Spleen (tissue), 13 donors: Measurements from ENCODE around the gene RAB33B. TPM values are rescaled to one million over a fixed set of nuclear protein-coding genes. Genes with fewer than 3 reads are reported as not detected.
"Not testable (repeated sequence)": the region's sequence is repeated elsewhere in the genome, so short reads cannot be mapped to it uniquely, and the experiment has no call there.

Experiments
- DNase-seq: peaks from one replicate; pipeline ENCODE4 v3.0.0-alpha.2; 2020
- H3K27ac ChIP-seq, 8 donors: fragments of 200-600 bp; sonication (generic) in 7 of 8; 1 replicate in 4 of 8; 2 replicates in 4 of 8; pipeline versions ENCODE4 v1.5.0 to v1.8.0; 2016 to 2021; ENCODE audit warnings: inconsistent platforms in 4 of 8, mild to moderate bottlenecking in 4 of 8, moderate library complexity in 1 of 8
- H3K27me3 ChIP-seq, 7 donors: fragments of 200-600 bp; sonication (generic) in 6 of 7; replicated peaks in 1 of 7; 1 replicate in 4 of 7; 2 replicates in 3 of 7; pipeline versions ENCODE4 v1.5.0 to v1.8.0; 2016 to 2021; ENCODE audit warnings: inconsistent platforms in 3 of 7, mild to moderate bottlenecking in 1 of 7
- H3K36me3 ChIP-seq, 6 donors: fragments of 200-600 bp; sonication (generic) in 5 of 6; 1 replicate in 4 of 6; 2 replicates in 2 of 6; pipeline versions ENCODE4 v1.5.0 to v1.8.0; 2016 to 2021; ENCODE audit warnings: inconsistent platforms in 2 of 6
- H3K4me1 ChIP-seq, 6 donors: fragments of 200-600 bp; sonication (generic) in 5 of 6; 1 replicate in 3 of 6; 2 replicates in 3 of 6; pipeline versions ENCODE4 v1.5.0 to v1.8.0; 2016 to 2021; ENCODE audit warnings: inconsistent platforms in 3 of 6
- H3K4me3 ChIP-seq, 8 donors: fragments of 200-600 bp; sonication (generic) in 7 of 8; 1 replicate in 4 of 8; 2 replicates in 4 of 8; pipeline versions ENCODE4 v1.5.0 to v1.8.0; 2016 to 2021; ENCODE audit warnings: inconsistent platforms in 4 of 8, mild to moderate bottlenecking in 4 of 8, moderate library complexity in 2 of 8
- H3K9me3 ChIP-seq, 8 donors: fragments of 200-600 bp; sonication (generic) in 7 of 8; 1 replicate in 4 of 8; 2 replicates in 4 of 8; pipeline versions ENCODE4 v1.5.0 to v1.8.0; 2016 to 2021; ENCODE audit warnings: inconsistent platforms in 4 of 8
- POLR2A ChIP-seq, 3 donors: fragments of 450-650 bp; IDR thresholded peaks; one replicate each; pipeline ENCODE4 v1.5.1; 2017; ENCODE audit warnings: antibody characterized with exemption in 3 of 3, mild to moderate bottlenecking in 1 of 3
- POLR2AphosphoS5 ChIP-seq, 3 donors: sonication (generic); formaldehyde crosslinking; IDR thresholded peaks; one replicate each; pipeline ENCODE4 v1.5.1; 2017; ENCODE audit warnings: antibody characterized with exemption in 3 of 3
- WGBS, 5 donors: extraction: QIAGEN DNeasy Blood & Tissue Kit in 3 of 5; methylation state at CpG; one replicate each; pipeline versions ENCODE4 v1.1.5 to v1.1.7; 2013 to 2018; 5-methylcytosine and 5-hydroxymethylcytosine counted together
- intact Hi-C: fragments of 100-400 bp; cut with DNase I; formaldehyde crosslinking; loops from one replicate; pipeline ENCODE4 v1.15.0; 2023; ENCODE audit warnings: low total_unique reads
- long read RNA-seq, 2 donors: transcript quantifications; one replicate each; lab custom pipeline, GENCODE V29; 2026
- polyA plus RNA-seq, 3 donors: library from polyadenylated mRNA; stranded (reverse); fragments of 200-250 nt; gene quantifications; one replicate each; pipeline ENCODE4 v1.2.1, GENCODE V29; 2013
- total RNA-seq, 7 donors: library from RNA; depleted of rRNA in 3 of 7; stranded (reverse); fragments of >200 nt in 3 of 7; fragmentation: NEBNext Ultra II Directional in 4 of 7; extraction: Animal tissue kit (Norgen Biotek cat#: 25700) in 4 of 7; gene quantifications; one replicate each; pipeline versions ENCODE4 v1.1.0 to v1.2.1, GENCODE V29; 2016 to 2021
- TF ChIP-seq, protein P1 (sequence below), 11 experiments: fragments of 200-600 bp in 7 of 11; fragments of 450-650 bp in 4 of 11; sonication (generic) in 4 of 11; IDR thresholded peaks in 8 of 11; conservative IDR thresholded peaks in 3 of 11; 1 replicate in 7 of 11; 2 replicates in 4 of 11; pipeline versions ENCODE4 v1.4.0 to v1.8.0; 2016 to 2021; ENCODE audit warnings: antibody characterized with exemption in 11 of 11, inconsistent platforms in 4 of 11, mild to moderate bottlenecking in 1 of 11
- donor health status: healthy with polysubstance abuse.
- donor health status: DM: no; HTN: no; CAD: no; lungs with moderate emphysema.
- donor health status: DM: no; HTN: no; CAD: no.
- donor health status: Bipolar disorder and iron deficiency.
- donor health status: healthy.
- donor health status: DM: no; HTN: no; CAD: no.
- donor health status: DM: yes; HTN: yes; CAD: no.

The RAB33B gene
- total RNA-seq (10 to 100 TPM in 4 of 7 donors, 1 to 10 TPM in 3; 8.4 to 12.4 (median 10.1) TPM), polyA plus RNA-seq (1 to 10 TPM; 3.3 to 4.4 (median 3.7) TPM)
- long read RNA-seq, donor 1, full-length matches to known transcripts: 4 of 4 reads
- long read RNA-seq, donor 1, partial matches to known transcripts: 0 of 4 reads
- long read RNA-seq, donor 1, other reads (novel, unspliced or antisense): 0 of 4 reads
- long read RNA-seq, donor 2, full-length matches to known transcripts: 4 of 4 reads
- long read RNA-seq, donor 2, partial matches to known transcripts: 0 of 4 reads
- long read RNA-seq, donor 2, other reads (novel, unspliced or antisense): 0 of 4 reads

- 0 to 1% (median 1%) methylated on average over 37 to 46 of the region's 46 CpGs for WGBS, 5 donors
- Histone ChIP-seq H3K4me1 (peaks cover 23 to 72% (median 58%) of the 10 kb centered on the region in 6 donors), H3K9me3 (no peaks in the 10 kb centered on the region), H3K4me3 (peak within 1 kb of the TSS; percentile 62 to 86 (median 82)), H3K27ac (peak within 1 kb of the TSS; percentile 82 to 99 (median 97)), H3K27me3 (no peaks in the 10 kb centered on the region), H3K36me3 (peaks cover 0 to 4% (median 0%) of the 10 kb centered on the region in 6 donors)
- TF ChIP-seq, protein P1, sequence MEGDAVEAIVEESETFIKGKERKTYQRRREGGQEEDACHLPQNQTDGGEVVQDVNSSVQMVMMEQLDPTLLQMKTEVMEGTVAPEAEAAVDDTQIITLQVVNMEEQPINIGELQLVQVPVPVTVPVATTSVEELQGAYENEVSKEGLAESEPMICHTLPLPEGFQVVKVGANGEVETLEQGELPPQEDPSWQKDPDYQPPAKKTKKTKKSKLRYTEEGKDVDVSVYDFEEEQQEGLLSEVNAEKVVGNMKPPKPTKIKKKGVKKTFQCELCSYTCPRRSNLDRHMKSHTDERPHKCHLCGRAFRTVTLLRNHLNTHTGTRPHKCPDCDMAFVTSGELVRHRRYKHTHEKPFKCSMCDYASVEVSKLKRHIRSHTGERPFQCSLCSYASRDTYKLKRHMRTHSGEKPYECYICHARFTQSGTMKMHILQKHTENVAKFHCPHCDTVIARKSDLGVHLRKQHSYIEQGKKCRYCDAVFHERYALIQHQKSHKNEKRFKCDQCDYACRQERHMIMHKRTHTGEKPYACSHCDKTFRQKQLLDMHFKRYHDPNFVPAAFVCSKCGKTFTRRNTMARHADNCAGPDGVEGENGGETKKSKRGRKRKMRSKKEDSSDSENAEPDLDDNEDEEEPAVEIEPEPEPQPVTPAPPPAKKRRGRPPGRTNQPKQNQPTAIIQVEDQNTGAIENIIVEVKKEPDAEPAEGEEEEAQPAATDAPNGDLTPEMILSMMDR (IDR thresholded peaks at IDR 0.05 in 8 of 11, conservative IDR thresholded peaks at IDR 0.05 in 3 of 11): no peak
- TF ChIP-seq POLR2A (IDR thresholded peaks at IDR 0.05): peak in 1 of 3 donors; percentile 68
- TF ChIP-seq POLR2AphosphoS5 (IDR thresholded peaks at IDR 0.05): peak in 2 of 3 donors; percentile 72 to 91
- DNase-seq: no peak
- intact Hi-C loops: no loop called here
Measured at GRCh38 chr4:139454111-139455045, at the start of gene RAB33B. TSS of gene RAB33B (plus strand) at chr4:139454121. CDS start at chr4:139454196, 75 bp downstream.

- Histone ChIP-seq H3K27me3 (no peaks in the 10 kb centered on the region), H3K4me1 (no peaks in the 10 kb centered on the region), H3K4me3 (no peak overlapping the region), H3K9me3 (peaks cover 0 to 17% (median 13%) of the 10 kb centered on the region in 8 donors), H3K36me3 (peaks cover 0 to 24% (median 0%) of the 10 kb centered on the region in 6 donors), H3K27ac (no peak overlapping the region)
- DNase-seq: no peak
- TF ChIP-seq POLR2AphosphoS5 (IDR thresholded peaks at IDR 0.05): no peak
- TF ChIP-seq POLR2A (IDR thresholded peaks at IDR 0.05): no peak
- TF ChIP-seq, protein P1 (IDR thresholded peaks at IDR 0.05 in 8 of 11, conservative IDR thresholded peaks at IDR 0.05 in 3 of 11): no peak
- intact Hi-C loops: loop anchor here (10.0 kb wide), 1 partner anchor 114 kb away; no protein-coding TSS in a partner anchor
Measured at GRCh38 chr4:139410312-139410711, 43.6 kb upstream of the RAB33B start.

DNA sequence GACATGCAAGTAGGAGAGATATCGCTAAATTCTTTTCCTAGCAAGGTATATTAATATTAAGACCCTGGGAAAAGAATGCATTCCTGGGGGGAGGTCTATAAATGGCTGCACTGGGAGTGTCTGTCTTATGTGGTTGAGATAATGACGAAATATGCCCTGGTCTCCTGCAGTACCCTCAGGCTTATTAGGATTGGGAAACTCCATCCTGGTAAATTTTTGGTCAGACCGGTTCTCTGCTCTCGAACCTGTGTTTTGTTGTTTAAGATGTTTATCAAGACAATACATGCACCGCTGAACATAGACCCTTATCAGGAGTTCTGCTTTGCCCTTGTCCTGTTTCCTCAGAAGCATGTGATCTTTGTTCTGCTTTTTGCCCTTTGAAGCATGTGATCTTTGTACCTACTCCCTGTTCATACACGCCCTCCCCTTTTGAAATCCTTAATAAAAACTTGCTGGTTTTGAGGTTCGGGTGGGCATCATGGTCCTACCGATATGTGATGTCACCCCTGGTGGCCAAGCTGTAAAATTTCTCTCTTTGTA lies 39.2 kb upstream of the RAB33B start:
- Histone ChIP-seq H3K4me1 (peaks cover 0 to 38% (median 12%) of the 10 kb centered on the region in 6 donors), H3K9me3 (peaks cover 0 to 20% (median 14%) of the 10 kb centered on the region in 8 donors), H3K36me3 (peaks cover 0 to 13% (median 0%) of the 10 kb centered on the region in 6 donors)
- WGBS, 5 donors: 62 to 89% (median 80%) methylated on average over 8 of the region's 8 CpGs
- intact Hi-C loops: loop anchor here (10.0 kb wide), 1 partner anchor 110 kb away; no protein-coding TSS in a partner anchor
- not testable (repeated sequence) for H3K27ac ChIP-seq, H3K4me3 ChIP-seq, H3K27me3 ChIP-seq, DNase-seq

GRCh38 chr4:139416073-139416673 lies 37.7 kb upstream of the RAB33B start:
- WGBS, 5 donors: 69 to 84% (median 80%) methylated on average over 2 of the region's 2 CpGs
- DNase-seq: no peak
- Histone ChIP-seq H3K27ac (no peak overlapping the region), H3K36me3 (peaks cover 0 to 17% (median 0%) of the 10 kb centered on the region in 6 donors), H3K4me3 (no peak overlapping the region), H3K27me3 (no peaks in the 10 kb centered on the region), H3K4me1 (peaks cover 0 to 44% (median 18%) of the 10 kb centered on the region in 6 donors), H3K9me3 (peaks cover 0 to 26% (median 17%) of the 10 kb centered on the region in 8 donors)
- no peak for TF ChIP-seq POLR2A (IDR thresholded peaks at IDR 0.05)
- TF ChIP-seq, protein P1 (IDR thresholded peaks at IDR 0.05 in 8 of 11, conservative IDR thresholded peaks at IDR 0.05 in 3 of 11): peak; percentile 19 to 79 (median 68)
- intact Hi-C loops: loop anchor here (10.0 kb wide), 1 partner anchor 109 kb away; no protein-coding TSS in a partner anchor
